CD4-positive, alpha-beta T cell treated with Interleukin-12 subunit alpha and Interleukin-12 subunit beta, for 1 hour (primary cell): Measurements from ENCODE around the gene TMEM245.

Experiments
- DNase-seq: peaks from one replicate; pipeline ENCODE4 v3.0.0-alpha.2; 2020

Gene TMEM245

DNA sequence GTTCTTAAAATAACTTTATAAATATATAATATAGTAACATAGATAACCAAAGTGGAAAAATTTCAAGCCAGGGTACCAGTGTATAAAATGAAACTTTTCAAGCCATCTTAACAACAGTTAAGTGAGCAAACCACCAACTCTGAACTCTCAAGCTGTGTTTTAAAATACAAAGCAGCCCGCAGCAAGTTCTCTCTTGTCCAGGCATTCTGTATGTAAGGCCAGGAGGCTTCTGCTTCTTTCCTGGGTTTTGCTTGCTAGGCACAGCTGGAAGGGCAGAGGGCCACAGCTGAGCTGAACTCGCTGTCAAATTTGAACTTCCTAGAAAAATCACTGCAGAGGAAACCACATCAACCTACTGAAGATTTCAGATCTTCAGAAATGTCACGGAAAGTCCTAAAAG, 99.6 kb downstream of the TMEM245 start:
- DNase-seq: no peak

DNA sequence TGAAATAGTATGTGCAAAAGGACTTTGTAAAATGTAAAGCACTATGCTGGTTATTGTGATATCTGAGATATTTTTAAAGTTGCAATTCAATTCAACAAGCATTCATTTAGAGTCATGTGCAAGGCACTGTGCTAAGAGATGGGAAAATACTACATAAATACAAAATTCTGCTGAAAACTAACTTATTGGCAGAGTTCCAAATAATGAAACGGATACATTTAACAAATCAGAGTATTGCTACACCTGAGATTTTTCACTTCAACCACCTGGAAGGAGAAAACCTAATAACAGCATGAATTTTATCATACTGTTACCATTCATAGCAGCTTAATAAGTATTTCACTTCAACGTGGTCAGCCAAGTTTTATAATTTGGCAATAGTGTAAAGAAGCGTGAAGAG, 100.3 kb downstream of the TMEM245 start:
- no peak for DNase-seq

- DNase-seq: no peak
Observed at GRCh38 chr9:109017493-109017892, 102.3 kb downstream of the TMEM245 start.

- DNase-seq: no peak
Observed at GRCh38 chr9:109017061-109017460, 102.7 kb downstream of the TMEM245 start.

GRCh38 chr9:109016132-109016531, 103.6 kb downstream of the TMEM245 start:
- no peak for DNase-seq

- DNase-seq: no peak
Observed at GRCh38 chr9:109014608-109015280, 105.0 kb downstream of the TMEM245 start.

- no peak for DNase-seq
Observed at GRCh38 chr9:109013679-109014607, 105.8 kb downstream of the TMEM245 start.

GRCh38 chr9:109012876-109013678, 106.7 kb downstream of the TMEM245 start, which contains the start of gene CTNNAL1:
Gene CTNNAL1, minus strand, starts transcription at chr9:109013499. Its CDS starts 57 bp downstream, at chr9:109013442.
- peak; percentile 92 for DNase-seq

- peak; percentile 33 for DNase-seq
Observed at GRCh38 chr9:109012009-109012875, 107.5 kb downstream of the TMEM245 start.

GRCh38 chr9:109011231-109011671, 108.5 kb downstream of the TMEM245 start:
- no peak for DNase-seq

DNA sequence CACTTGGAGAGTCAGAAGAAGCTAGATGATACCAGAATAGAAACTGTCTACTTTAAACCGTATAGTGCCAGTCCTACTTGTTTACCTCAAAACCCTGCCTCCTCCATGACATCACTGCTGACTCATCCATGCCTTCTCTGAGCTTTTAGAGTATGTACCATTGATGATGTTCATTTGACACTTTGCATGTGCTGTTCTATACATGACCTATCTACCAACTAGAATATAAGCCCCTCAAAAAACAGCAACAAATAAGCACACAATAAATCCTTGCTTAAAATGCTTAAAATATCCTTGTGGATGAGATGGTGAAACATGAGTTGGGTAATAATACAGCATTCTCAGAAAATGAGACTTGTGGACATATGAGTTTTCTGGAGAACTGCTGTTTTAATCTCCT, 109.0 kb downstream of the TMEM245 start:
- peak; percentile 52 for DNase-seq

DNA sequence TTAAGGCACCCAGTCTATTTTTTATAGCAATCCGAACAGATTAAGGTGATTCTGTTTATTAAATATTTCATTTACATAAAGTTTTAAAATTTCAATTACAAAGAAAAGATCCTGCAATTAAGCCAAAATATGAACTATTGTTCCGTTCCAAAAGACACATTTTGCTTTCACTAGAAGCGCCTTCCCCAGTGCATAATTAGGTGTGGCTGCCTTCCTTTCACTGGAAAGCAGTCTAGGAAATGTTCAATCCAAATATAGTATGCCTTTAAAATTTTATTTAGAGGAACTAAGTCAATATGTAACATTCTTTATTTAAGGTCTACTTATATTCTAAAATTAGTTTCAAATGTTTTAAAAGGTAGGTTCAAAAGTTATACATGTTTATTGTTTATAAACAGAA, 114.1 kb downstream of the TMEM245 start:
- DNase-seq: no peak

- DNase-seq: no peak
Observed at GRCh38 chr9:109003116-109003515, 116.6 kb downstream of the TMEM245 start.

DNA sequence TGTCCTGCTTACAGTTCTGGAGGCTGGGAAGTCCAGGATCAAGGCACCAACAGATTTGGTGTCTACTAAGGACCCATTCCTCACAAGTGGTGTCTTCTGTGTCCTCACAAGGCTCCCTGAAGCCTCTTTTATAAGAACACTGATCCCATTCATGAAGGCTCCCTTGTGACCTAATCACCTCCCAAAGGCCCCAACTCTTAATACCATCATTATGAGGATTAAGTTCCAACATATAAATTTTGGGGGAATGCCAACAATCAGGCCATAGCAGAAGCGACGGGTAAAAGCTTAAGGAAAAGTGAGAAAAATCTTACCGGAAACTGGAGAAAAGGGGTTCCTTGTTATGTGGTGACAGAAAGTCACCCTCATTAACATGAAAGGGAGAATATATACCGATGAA, 117.6 kb downstream of the TMEM245 start:
- no peak for DNase-seq

DNA sequence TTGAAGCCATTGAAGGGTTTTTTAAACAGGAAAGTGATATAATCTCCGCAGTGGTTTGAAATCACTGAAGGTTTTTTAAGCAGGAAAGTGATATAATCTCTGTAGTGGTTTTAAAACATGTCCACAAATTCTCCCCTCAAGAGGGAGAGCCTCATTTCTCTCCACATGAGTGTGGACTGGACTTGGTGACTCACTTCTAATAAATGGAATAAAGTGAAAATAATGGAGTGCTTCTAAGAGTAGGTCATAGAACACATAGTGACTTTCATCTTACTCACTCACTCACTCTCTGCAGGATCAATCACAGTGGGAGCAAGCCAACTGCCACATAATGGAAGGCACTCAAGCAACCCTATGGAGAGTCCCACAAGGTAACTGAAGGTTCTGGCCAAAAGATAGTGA, 118.5 kb downstream of the TMEM245 start:
- no peak for DNase-seq

DNA sequence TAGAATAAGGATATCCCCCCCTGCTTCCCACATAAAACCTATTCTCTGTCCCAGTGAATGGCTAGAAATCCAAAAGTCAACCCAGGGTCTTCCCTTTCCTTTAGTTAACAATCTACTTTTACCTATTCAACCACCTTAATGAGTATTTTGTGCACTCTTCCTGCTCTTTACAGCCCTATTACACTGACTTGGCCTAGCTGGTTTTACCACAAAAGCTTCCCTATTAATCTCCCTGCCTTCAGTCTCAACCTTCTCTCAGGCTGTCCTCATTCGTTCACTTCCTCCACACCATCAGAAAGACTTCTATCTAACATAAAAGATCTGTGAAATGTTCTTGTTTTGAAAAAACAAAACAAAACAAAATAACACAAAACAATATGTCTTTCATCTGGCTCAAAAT, 122.6 kb downstream of the TMEM245 start:
- no peak for DNase-seq

GRCh38 chr9:108996643-108997042, 123.1 kb downstream of the TMEM245 start:
- DNase-seq: no peak

DNA sequence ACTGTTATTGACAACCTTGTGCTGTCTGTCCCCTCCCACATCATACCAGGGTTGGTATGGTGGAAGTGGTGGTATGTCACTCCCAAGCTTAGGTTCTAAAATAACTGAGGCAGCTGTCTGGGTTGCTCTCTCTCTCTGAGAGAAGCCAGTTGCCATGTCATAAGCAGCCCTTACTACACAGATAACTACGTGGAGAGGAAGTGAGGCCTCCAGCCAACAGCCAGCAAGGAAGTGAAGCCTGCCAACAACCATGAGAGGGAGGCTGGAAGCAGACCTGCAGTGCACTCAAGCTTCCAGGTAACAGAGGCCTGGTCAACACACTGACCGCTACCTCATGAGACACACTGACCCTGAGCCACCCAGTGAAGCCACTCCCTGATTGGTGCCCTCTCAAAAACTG, 125.1 kb downstream of the TMEM245 start:
- DNase-seq: no peak

GRCh38 chr9:108991479-108991878, 128.3 kb downstream of the TMEM245 start:
- no peak for DNase-seq

DNA sequence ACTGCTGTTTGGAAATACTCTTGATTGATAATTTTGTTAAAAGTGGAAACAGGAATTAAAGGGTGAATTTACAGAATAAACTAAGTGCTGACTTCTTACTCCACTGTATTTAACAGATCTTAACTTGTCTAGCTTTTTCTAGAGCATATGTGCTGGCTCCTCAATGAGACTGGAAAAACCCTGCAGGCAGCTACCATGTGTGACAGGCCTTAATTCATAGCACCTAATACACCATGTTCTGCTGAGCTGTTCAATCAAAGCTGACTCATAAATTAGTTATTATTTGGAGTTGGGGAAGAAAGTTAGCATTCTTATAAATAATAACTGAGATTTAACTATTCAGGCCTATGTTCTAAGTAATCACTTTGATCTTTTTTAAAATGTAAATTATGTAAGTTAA, 135.9 kb downstream of the TMEM245 start:
- no peak for DNase-seq

- no peak for DNase-seq
Observed at GRCh38 chr9:108980893-108981292, 138.9 kb downstream of the TMEM245 start.

DNA sequence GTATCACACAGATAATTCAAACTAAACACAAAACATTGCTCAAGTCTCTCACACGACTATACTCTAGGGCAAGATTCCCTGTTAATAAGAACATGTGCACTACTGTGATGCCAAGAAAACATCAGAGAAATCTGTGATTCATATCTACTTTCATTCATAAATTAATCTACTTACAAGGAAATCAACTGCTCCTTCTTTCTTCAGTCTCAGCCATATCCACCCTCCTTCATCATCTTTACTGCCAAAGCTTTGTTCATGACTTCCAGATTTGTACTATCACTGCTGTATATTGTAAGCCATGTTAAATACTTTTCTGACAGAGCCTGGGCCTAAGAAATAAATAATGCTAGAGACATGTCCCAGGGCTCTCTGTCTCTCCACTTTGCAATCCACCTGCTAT, 141.5 kb downstream of the TMEM245 start:
- no peak for DNase-seq
